Measurements from ENCODE around the gene CNPY4.
"Not testable (repeated sequence)": the region's sequence is repeated elsewhere in the genome, so short reads cannot be mapped to it uniquely, and the experiment has no call there.

Gene CNPY4

DNA sequence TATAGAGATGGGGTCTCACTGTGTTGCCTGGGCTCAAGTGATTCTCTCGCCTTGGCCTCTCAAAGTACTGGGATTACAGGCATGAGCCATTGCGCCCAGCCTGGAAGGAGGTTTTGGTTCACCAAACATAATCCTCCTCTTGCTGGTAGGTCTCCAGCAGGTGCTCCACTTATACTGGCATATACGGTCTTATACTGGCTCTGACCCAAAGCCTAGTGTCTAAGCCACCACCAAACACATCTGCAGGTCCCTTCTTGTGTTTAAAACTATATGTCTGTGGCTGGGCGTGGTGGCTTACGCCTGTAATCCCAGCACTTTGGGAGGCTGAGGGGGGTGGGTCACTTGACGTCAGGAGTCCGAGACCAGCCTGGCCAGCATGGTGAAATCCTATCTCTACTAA lies 12.7 kb downstream of the CNPY4 start:
- H3K4me3 ChIP-seq (ENCODE audit: low read depth, low read length), result no peak overlapping the region
- DNase-seq (ENCODE audit: low read depth), result no peak
- TF ChIP-seq, protein P1, sequence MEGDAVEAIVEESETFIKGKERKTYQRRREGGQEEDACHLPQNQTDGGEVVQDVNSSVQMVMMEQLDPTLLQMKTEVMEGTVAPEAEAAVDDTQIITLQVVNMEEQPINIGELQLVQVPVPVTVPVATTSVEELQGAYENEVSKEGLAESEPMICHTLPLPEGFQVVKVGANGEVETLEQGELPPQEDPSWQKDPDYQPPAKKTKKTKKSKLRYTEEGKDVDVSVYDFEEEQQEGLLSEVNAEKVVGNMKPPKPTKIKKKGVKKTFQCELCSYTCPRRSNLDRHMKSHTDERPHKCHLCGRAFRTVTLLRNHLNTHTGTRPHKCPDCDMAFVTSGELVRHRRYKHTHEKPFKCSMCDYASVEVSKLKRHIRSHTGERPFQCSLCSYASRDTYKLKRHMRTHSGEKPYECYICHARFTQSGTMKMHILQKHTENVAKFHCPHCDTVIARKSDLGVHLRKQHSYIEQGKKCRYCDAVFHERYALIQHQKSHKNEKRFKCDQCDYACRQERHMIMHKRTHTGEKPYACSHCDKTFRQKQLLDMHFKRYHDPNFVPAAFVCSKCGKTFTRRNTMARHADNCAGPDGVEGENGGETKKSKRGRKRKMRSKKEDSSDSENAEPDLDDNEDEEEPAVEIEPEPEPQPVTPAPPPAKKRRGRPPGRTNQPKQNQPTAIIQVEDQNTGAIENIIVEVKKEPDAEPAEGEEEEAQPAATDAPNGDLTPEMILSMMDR (IDR thresholded peaks at IDR 0.05; ENCODE audit: control insufficient read depth, extremely low read depth, insufficient read depth), result no peak

DNA sequence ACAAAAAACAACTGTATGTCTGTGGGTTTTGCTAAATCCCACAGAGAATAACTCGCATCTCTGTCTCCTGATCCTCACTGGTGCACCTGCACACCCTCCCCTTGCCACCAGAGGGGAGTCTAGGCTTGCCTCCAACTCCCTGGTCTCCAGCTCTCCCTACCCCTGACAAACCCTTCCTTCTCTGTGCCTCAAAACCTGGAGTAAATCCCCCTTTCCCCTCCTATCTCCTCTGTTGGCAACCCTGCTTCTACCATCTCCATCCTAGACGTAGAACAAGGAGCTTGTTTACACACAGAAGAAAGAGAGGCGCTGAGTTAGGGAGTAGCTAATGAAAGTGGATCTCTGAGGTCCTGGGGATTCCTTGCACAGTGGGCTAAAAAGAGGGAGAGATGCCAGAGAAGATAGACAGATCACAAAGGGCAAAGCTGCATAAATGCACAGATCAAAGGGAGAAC lies 13.3 kb downstream of the CNPY4 start:
- TF ChIP-seq, protein P1 (IDR thresholded peaks at IDR 0.05; ENCODE audit: control insufficient read depth, extremely low read depth, insufficient read depth), result peak; percentile 80
- H3K4me3 ChIP-seq (ENCODE audit: low read depth, low read length), result no peak overlapping the region
- DNase-seq (ENCODE audit: low read depth), result no peak

DNA sequence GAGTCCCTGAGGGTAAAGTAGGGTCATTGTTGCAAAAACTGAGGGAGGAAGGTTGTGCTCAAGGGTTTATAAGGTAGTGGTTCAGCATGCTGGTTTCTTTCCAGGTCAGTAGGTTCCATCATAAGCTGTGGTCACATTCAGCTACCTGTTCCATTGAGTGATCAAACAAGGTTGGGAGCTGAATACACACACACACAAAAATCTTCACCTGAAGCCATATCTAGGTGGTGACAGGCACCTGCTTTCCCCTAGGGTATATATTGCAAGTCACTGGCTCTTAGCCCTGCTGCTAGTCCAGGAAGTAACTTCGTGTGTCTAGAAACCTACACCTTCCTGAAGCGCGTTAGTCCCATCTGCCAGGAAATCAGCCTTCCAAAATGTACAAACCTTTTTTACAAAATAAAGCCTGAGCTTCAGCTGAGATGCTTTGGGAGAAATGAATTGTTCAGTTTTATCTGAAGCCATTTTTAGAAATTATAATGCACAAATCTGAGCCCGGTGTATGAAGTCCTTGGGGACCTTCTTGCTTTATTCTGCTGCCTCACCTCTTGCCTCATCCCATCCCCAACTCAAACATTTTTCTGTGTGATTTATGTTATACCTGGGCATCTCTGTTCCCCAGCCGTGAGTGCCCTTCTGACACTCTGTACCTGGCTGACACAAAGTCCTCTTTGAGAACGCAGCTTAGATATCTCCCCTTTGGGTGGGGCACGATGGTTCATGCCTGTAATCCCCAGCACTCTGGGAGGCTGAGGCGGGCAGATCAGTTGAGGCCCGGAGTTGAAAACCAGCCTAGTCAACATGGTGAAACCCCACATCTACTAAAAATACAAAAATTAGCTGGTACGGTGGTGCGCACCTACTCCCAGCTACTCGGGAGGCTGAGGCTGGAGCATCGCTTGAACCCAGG lies 18.7 kb downstream of the CNPY4 start:
- H3K4me3 ChIP-seq (ENCODE audit: low read depth, low read length), result no peak overlapping the region
- no peak for DNase-seq (ENCODE audit: low read depth)
- TF ChIP-seq, protein P1 (IDR thresholded peaks at IDR 0.05; ENCODE audit: control insufficient read depth, extremely low read depth, insufficient read depth), result no peak

DNA sequence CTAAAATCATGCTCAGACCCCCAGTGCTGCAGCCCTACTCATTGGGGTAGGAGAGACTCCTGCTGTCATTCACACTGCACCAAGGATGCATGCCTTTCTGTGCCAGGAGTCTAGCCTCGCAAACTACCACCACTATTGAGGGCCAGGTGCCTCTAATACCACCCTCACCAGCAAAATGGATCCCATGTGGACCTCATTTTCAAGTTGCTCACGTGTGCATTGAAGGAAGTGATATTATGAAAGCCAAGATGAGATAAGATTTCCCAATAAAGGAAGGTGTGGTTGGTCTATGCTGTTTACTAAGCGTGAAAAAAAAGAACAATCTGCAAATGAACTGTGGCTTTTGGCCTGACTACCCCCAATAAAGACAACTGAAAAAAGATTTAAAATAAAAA lies 22.1 kb downstream of the CNPY4 start:
- DNase-seq (ENCODE audit: low read depth), result no peak
- H3K4me3 ChIP-seq (ENCODE audit: low read depth, low read length), result no peak overlapping the region
- TF ChIP-seq, protein P1 (IDR thresholded peaks at IDR 0.05; ENCODE audit: control insufficient read depth, extremely low read depth, insufficient read depth), result no peak

DNA sequence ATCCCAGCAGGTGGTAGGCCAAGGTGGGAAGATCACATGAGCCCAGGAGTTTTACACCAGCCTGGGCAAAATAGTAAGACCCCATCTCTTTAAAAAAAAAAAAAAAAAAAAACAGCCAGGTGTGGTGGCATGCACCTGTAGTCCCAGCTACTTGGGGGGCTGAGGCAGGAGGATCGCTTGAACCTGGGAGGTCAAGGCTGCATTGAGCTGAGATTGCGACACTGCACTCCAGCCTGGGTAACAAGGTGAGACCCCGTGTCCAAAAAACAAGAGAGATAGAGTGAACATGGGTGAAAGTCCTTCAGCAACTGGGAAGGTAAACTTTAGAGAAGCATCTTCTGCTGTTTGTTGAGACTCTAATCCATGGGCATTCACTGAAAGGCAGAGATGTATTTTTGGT lies 23.0 kb downstream of the CNPY4 start:
- H3K4me3 ChIP-seq (ENCODE audit: low read depth, low read length), result no peak overlapping the region
- TF ChIP-seq, protein P1 (IDR thresholded peaks at IDR 0.05; ENCODE audit: control insufficient read depth, extremely low read depth, insufficient read depth), result no peak
- DNase-seq (ENCODE audit: low read depth), result no peak

DNA sequence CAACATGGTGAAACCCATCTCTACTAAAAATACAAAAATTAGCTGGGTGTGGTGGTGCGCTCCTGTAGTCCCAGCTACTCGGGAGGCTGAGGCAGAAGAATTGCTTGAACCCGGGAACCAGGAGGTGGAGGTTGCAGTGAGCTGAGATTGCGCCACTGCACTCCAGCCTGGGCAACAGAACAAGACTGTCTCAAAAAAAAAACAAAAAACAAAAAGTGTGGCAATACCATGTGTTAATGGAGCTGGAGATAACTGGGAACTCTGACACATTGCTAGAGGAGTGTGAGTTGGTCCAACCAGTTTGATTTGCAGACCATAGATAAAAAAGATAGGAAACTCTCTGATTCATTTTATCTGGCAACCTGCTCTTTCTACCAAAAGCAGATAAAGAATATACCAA lies 26.9 kb downstream of the CNPY4 start:
- not testable (repeated sequence) for DNase-seq (ENCODE audit: low read depth); H3K4me3 ChIP-seq (ENCODE audit: low read depth, low read length)

DNA sequence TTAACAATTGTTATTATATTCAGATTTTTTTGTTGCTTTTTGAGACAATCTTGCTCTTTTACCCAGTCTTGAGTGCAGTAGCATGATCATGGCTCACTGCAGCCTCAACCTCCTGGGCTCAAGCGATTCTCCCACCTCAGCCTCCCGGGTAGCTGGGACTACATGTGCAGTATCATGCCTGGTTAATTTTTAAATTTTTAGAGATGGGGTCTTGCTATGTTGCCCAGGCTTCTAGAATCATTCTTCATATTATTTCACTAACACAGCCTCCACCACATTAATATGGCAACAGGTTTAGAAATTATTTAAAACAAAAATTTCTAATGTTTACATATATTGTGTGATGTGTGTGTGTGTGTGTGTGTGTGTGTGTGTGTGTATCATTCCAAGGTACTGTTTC lies 27.8 kb downstream of the CNPY4 start:
- TF ChIP-seq, protein P1 (IDR thresholded peaks at IDR 0.05; ENCODE audit: control insufficient read depth, extremely low read depth, insufficient read depth), result no peak
- no peak overlapping the region for H3K4me3 ChIP-seq (ENCODE audit: low read depth, low read length)
- no peak for DNase-seq (ENCODE audit: low read depth)
